H9 (cell line): ENCODE results near the gene PIK3C3. TPM values are rescaled to one million over a fixed set of nuclear protein-coding genes. Genes with fewer than 3 reads are reported as not detected.

ENCODE experiments used
- DNase-seq: peaks from one replicate; pipeline ENCODE4 v3.0.0-alpha.2; 2017
- H2AFZ ChIP-seq: one replicate; pipeline ENCODE4 v1.6.1; 2013; ENCODE audit warnings: mild to moderate bottlenecking, low read length, control low read depth, moderate library complexity
- H2AK5ac ChIP-seq: 2 replicates; pipeline ENCODE4 v1.6.1; 2013; ENCODE audit warnings: low read length, control low read depth, mixed read lengths; ENCODE audit not compliant: insufficient read length
- H2BK120ac ChIP-seq: one replicate; pipeline ENCODE4 v1.6.1; 2013; ENCODE audit warnings: low read depth, mild to moderate bottlenecking, low read length, control low read depth, inconsistent platforms; ENCODE audit not compliant: poor library complexity, severe bottlenecking
- H2BK12ac ChIP-seq: 2 replicates; pipeline ENCODE4 v1.6.1; 2013; ENCODE audit warnings: low read length, control low read depth, mixed read lengths, low read depth; ENCODE audit not compliant: insufficient read length
- H2BK15ac ChIP-seq: 2 replicates; pipeline ENCODE4 v1.6.1; 2013; ENCODE audit warnings: low read depth, low read length, control low read depth
- H2BK20ac ChIP-seq: one replicate; pipeline ENCODE4 v1.6.1; 2013; ENCODE audit warnings: low read depth, mild to moderate bottlenecking, low read length, control low read depth, inconsistent platforms; ENCODE audit not compliant: poor library complexity, severe bottlenecking
- H2BK5ac ChIP-seq: 2 replicates; pipeline ENCODE4 v1.6.1; 2013; ENCODE audit warnings: low read length, control low read depth, mixed read lengths; ENCODE audit not compliant: insufficient read length
- H3K14ac ChIP-seq: 2 replicates; pipeline ENCODE4 v1.6.1; 2013; ENCODE audit warnings: low read length, control low read depth; ENCODE audit not compliant: insufficient read depth
- H3K18ac ChIP-seq: 2 replicates; pipeline ENCODE4 v1.6.1; 2013; ENCODE audit warnings: low read depth, mild to moderate bottlenecking, mixed read lengths, low read length, control low read depth; ENCODE audit not compliant: insufficient read length
- H3K23ac ChIP-seq: 2 replicates; pipeline ENCODE4 v1.6.1; 2013; ENCODE audit warnings: low read length, control low read depth, mixed read lengths, low read depth; ENCODE audit not compliant: insufficient read length
- H3K23me2 ChIP-seq: 2 replicates; pipeline ENCODE4 v1.6.1; 2013; ENCODE audit warnings: low read depth, mild to moderate bottlenecking, mixed read lengths, low read length, control low read depth; ENCODE audit not compliant: insufficient read length, poor library complexity, severe bottlenecking
- H3K27ac ChIP-seq: 2 replicates; pipeline ENCODE4 v1.5.1; 2013; ENCODE audit warnings: low read length, control low read depth, mixed read lengths, low read depth; ENCODE audit not compliant: insufficient read length
- H3K27me3 ChIP-seq: 2 replicates; pipeline ENCODE4 v1.6.1; 2013; ENCODE audit warnings: low read length, control low read depth, inconsistent platforms; ENCODE audit not compliant: insufficient read depth
- H3K4ac ChIP-seq: 2 replicates; pipeline ENCODE4 v1.6.1; 2013; ENCODE audit warnings: low read depth, mild to moderate bottlenecking, control low read depth, inconsistent platforms, low read length, moderate library complexity
- H3K4me1 ChIP-seq: 2 replicates; pipeline ENCODE4 v1.6.1; 2013; ENCODE audit warnings: low read length, control low read depth, inconsistent platforms; ENCODE audit not compliant: insufficient read depth
- H3K4me2 ChIP-seq: 2 replicates; pipeline ENCODE4 v1.6.1; 2013; ENCODE audit warnings: low read length, control low read depth, mixed read lengths; ENCODE audit not compliant: insufficient read length, insufficient read depth
- H3K56ac ChIP-seq: 2 replicates; pipeline ENCODE4 v1.6.1; 2013; ENCODE audit warnings: low read depth, mild to moderate bottlenecking, mixed read lengths, low read length, control low read depth; ENCODE audit not compliant: insufficient read length
- H3K79me1 ChIP-seq: 2 replicates; pipeline ENCODE4 v1.6.1; 2013; ENCODE audit warnings: low read depth, mild to moderate bottlenecking, moderate library complexity, low read length, control low read depth, inconsistent platforms; ENCODE audit not compliant: insufficient read depth, poor library complexity, severe bottlenecking
- H3K79me2 ChIP-seq: 2 replicates; pipeline ENCODE4 v1.6.1; 2013; ENCODE audit warnings: low read length, control low read depth, inconsistent platforms; ENCODE audit not compliant: insufficient read depth
- H3K9ac ChIP-seq: 2 replicates; pipeline ENCODE4 v1.6.1; 2013; ENCODE audit warnings: low read length, control low read depth, mixed read lengths; ENCODE audit not compliant: insufficient read length; ENCODE audit errors: extremely low read depth
- H3K9me3 ChIP-seq: one replicate; pipeline ENCODE4 v1.6.1; 2013; ENCODE audit warnings: low read depth, low read length, inconsistent platforms; ENCODE audit not compliant: control insufficient read depth
- H3T11ph ChIP-seq: one replicate; pipeline ENCODE4 v1.6.1; 2013; ENCODE audit warnings: mild to moderate bottlenecking, low read length, control low read depth, inconsistent platforms
- H4K20me1 ChIP-seq: one replicate; pipeline ENCODE4 v1.6.1; 2013; ENCODE audit not compliant: control insufficient read depth, insufficient read length, insufficient read depth
- H4K5ac ChIP-seq: 2 replicates; pipeline ENCODE4 v1.6.1; 2013; ENCODE audit warnings: low read depth, mild to moderate bottlenecking, mixed read lengths, low read length, control low read depth; ENCODE audit not compliant: insufficient read length
- H4K8ac ChIP-seq: replicated peaks from 2 replicates; pipeline ENCODE4 v1.6.1; 2013; ENCODE audit warnings: low read length, control low read depth, mixed read lengths, low read depth; ENCODE audit not compliant: insufficient read length
- H4K91ac ChIP-seq: 2 replicates; pipeline ENCODE4 v1.6.1; 2013; ENCODE audit warnings: low read depth, mild to moderate bottlenecking, moderate library complexity, mixed read lengths, low read length, control low read depth; ENCODE audit not compliant: insufficient read length
- H3K27ac Mint-ChIP-seq, 3 experiments: 2 replicates in 2 of 3; 3 replicates in 1 of 3; pipeline ENCODE4 v1.8.0; 2020 to 2021; ENCODE audit warnings: mixed read lengths in 3 of 3, mild to moderate bottlenecking in 1 of 3, moderate library complexity in 1 of 3
- H3K27me3 Mint-ChIP-seq: 2 replicates; pipeline ENCODE4 v1.8.0; 2021; ENCODE audit warnings: low read depth, mild to moderate bottlenecking, moderate library complexity, mixed read lengths
- H3K36me3 Mint-ChIP-seq, 3 experiments: 2 replicates in 2 of 3; 3 replicates in 1 of 3; pipeline ENCODE4 v1.8.0; 2020 to 2021; ENCODE audit warnings: low read depth in 3 of 3, mixed read lengths in 3 of 3; ENCODE audit not compliant: insufficient read depth in 1 of 3
- H3K4me1 Mint-ChIP-seq, 2 experiments: 2 replicates each; pipeline ENCODE4 v1.8.0; 2020; ENCODE audit warnings: mixed read lengths in 2 of 2
- H3K4me3 Mint-ChIP-seq, 2 experiments: 2 replicates in 1 of 2; 3 replicates in 1 of 2; pipeline ENCODE4 v1.8.0; 2020 to 2021; ENCODE audit warnings: mild to moderate bottlenecking in 2 of 2, mixed read lengths in 2 of 2, moderate library complexity in 1 of 2
- H3K9me3 Mint-ChIP-seq, 2 experiments: 2 replicates in 1 of 2; 3 replicates in 1 of 2; pipeline ENCODE4 v1.8.0; 2020; ENCODE audit warnings: mild to moderate bottlenecking in 2 of 2, mixed read lengths in 2 of 2, moderate library complexity in 1 of 2
- WGBS: extraction: QIAGEN DNeasy Blood & Tissue Kit; methylation state at CpG from one replicate; pipeline ENCODE4 v1.1.7; 2013; ENCODE audit warnings: missing lambda C conversion rate, low lambda C conversion rate, mixed read lengths; ENCODE audit not compliant: insufficient read length; ENCODE audit errors: extremely low coverage; 5-methylcytosine and 5-hydroxymethylcytosine counted together
- total RNA-seq: library from RNA; stranded (reverse); gene quantifications from 2 replicates; pipeline ENCODE4 v1.2.1, GENCODE V29; 2021
- TF ChIP-seq, protein P1 (sequence below): fragments of 200-600 bp; sonication (generic); conservative IDR thresholded peaks from 3 replicates; pipeline ENCODE4 v1.8.0; 2021; ENCODE audit warnings: antibody characterized with exemption, mild to moderate bottlenecking

Gene PIK3C3
- total RNA-seq, 1 experiment from 2014 or later: 48.8 TPM

DNA sequence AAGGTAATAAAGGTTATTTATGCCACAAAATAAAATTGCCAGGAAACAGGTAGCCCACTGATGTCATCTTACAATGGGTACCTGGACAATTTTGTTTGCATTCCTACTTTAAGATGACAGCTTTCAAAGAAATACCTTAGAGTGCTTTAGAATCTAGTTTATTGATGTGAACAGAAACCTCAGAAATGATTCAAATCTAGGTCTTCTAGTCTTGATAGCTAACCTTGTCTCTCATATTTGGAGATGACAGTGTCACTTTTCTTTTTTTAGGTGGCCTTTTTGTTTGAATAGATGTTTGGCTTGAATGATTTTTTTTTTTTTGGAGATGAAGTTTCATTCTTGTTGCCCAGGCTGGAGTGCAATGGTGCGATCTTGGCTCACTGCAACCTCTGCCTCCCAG lies 69.1 kb downstream of the PIK3C3 start:
- Histone ChIP-seq H2AFZ (no peak overlapping the region), H3K4me1 (no peaks in the 10 kb centered on the region), H2BK5ac (no peak overlapping the region), H4K8ac (no peak overlapping the region), H2BK120ac (no peak overlapping the region), H3K4me2 (no peak overlapping the region), H3T11ph (no peak overlapping the region), H3K23ac (no peak overlapping the region), H2BK15ac (no peak overlapping the region), H3K9ac (no peak overlapping the region), H3K27ac (no peak overlapping the region), H4K20me1 (no peaks in the 10 kb centered on the region), H4K5ac (no peak overlapping the region), H3K23me2 (no peaks in the 10 kb centered on the region), H3K9me3 (no peaks in the 10 kb centered on the region), H2BK12ac (no peak overlapping the region), H3K14ac (no peak overlapping the region), H3K4ac (no peak overlapping the region), H4K91ac (no peak overlapping the region), H3K27me3 (no peaks in the 10 kb centered on the region), H3K56ac (no peak overlapping the region), H2BK20ac (no peak overlapping the region), H3K18ac (no peak overlapping the region), H3K79me1 (no peaks in the 10 kb centered on the region), H3K79me2 (no peaks in the 10 kb centered on the region), H2AK5ac (no peak overlapping the region)
- Mint-ChIP-seq H3K4me1 (no peaks in the 10 kb centered on the region), H3K36me3 (peaks cover 0 to 15% (median 7%) of the 10 kb centered on the region in 3 experiments; a peak in 4 of 7 replicates), H3K9me3 (no peaks in the 10 kb centered on the region), H3K27ac (no peak overlapping the region; a peak in 1 of 7 replicates), H3K4me3 (no peak overlapping the region), H3K27me3 (no peaks in the 10 kb centered on the region)
- TF ChIP-seq, protein P1, sequence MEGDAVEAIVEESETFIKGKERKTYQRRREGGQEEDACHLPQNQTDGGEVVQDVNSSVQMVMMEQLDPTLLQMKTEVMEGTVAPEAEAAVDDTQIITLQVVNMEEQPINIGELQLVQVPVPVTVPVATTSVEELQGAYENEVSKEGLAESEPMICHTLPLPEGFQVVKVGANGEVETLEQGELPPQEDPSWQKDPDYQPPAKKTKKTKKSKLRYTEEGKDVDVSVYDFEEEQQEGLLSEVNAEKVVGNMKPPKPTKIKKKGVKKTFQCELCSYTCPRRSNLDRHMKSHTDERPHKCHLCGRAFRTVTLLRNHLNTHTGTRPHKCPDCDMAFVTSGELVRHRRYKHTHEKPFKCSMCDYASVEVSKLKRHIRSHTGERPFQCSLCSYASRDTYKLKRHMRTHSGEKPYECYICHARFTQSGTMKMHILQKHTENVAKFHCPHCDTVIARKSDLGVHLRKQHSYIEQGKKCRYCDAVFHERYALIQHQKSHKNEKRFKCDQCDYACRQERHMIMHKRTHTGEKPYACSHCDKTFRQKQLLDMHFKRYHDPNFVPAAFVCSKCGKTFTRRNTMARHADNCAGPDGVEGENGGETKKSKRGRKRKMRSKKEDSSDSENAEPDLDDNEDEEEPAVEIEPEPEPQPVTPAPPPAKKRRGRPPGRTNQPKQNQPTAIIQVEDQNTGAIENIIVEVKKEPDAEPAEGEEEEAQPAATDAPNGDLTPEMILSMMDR: no peak
- no peak for DNase-seq
- WGBS: no CpG with 5 or more reads among the region's 1 CpG
